HG03108 (cell line): ENCODE data around the gene SYCN.

ENCODE experiments used
- ATAC-seq: cut with Tn5 transposase; IDR thresholded peaks from one replicate; pipeline ENCODE4 v1.9.1; 2021; ENCODE audit warnings: moderate library complexity; ENCODE audit not compliant: unreplicated experiment

The SYCN gene

GRCh38 chr19:39172700-39173501 lies 31.2 kb downstream of the SYCN start:
- no peak for ATAC-seq

GRCh38 chr19:39171479-39172465 lies 32.3 kb downstream of the SYCN start:
- no peak for ATAC-seq

- ATAC-seq = no peak
Measured at GRCh38 chr19:39170386-39171231, 33.5 kb downstream of the SYCN start.

DNA sequence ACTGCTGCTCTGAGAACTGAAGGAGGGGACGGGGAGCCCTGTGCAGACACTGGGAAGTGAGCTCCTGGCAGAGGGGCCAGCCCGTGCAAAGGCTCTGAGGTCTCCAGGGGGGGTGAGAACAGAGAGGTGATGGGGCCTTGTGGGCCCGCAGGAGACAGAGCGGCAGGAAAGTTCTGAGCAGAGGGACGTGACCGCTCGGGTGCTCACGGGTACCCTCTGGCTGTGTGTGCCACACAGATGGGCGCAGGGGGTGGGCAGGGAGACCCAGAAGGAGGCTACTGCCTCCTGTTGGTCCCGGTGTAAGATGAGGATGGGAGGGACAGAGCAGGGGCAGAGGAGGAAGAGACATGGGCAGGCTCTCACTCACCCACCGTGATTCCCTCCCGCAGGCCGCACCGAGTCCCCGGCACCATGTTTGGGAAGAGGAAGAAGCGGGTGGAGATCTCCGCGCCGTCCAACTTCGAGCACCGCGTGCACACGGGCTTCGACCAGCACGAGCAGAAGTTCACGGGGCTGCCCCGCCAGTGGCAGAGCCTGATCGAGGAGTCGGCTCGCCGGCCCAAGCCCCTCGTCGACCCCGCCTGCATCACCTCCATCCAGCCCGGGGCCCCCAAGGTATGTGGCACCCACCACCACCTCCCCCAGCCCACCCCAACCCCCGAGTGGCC lies 34.8 kb downstream of the SYCN start:
- ATAC-seq = no peak

DNA sequence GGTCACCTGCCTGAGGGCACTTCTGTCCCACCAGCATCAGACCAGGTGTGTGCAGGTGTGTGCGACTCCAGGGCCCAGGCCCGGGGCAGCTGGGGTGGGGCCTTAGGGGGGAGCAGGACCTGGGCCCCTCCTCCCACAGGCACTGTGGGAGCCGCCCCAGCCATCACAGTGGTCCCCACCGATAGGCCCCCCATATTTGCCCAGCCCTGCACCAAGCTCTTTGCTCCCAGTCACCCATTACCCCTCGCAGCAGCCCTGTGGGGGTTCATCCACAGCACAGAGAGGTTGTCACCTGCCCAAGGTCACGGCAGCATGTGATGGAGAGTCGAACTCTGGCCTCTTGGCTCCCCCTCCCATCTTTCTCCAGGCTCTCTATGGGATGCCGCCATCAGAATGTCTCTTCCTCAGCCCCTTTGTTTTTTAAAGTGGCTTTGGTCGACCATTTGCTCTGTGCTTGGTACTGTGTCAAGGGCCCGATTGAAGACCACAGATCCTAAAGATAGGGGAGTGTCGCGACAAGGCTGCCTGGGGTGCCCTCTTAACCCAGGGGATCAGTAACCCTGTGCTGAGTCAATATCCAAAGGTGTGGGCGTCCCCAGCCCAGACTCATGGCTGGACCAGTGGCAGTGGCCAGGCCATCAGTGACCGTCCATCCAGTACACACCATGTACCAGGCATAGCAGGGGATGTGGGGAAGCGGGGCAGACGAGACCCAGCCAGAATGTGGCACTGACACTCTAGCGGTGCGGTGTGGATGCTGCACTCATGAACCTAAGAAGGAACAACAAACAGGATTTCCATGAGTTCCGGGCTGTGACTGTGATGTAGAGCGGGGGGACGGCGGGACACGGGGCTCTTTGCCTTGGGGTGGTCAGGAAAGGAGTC lies 35.6 kb downstream of the SYCN start:
- ATAC-seq = no peak

GRCh38 chr19:39167461-39168257 lies 36.4 kb downstream of the SYCN start:
- ATAC-seq = no peak

- ATAC-seq = no peak
Measured at GRCh38 chr19:39166571-39167391, 37.3 kb downstream of the SYCN start.

- ATAC-seq = no peak
Measured at GRCh38 chr19:39165857-39166256, 38.2 kb downstream of the SYCN start.

DNA sequence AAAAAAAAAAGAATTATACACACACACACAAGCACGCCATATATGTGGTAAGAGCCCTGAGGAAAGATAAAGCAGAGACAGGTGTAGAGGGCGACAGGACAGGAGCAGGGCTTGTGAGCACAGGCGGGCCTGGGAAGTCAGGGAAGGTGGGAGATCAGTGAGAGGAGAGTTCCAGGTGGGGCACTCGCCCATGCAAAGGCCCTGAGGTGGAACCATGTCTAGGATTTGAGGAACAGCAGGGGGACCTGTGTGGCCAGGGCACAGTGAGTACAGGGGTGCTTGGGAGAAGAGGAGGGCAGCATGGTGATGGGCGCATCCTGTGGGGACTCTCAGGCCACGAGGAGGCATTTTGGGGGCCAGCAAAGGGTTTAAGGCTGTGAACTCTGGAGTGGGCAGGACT lies 39.8 kb downstream of the SYCN start:
- ATAC-seq = no peak

DNA sequence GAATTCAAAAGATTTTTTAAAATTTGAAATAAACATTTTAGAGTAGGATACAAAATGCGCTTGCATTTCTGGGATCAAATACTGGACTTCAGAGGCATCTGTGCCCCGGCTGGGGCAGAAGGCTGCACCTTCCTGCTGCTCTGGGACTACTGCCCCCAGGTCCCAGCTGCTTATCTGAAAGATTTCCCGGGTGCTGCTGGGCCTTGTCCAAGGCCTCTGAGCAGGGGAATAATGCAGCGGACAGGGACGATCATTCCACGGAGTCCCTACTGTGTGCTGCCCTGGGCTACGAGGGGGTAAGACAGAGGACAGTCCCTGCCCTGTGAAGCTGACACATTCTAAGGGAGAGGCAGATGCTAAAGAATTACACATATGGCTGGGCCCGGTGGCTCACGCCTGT lies 40.4 kb downstream of the SYCN start:
- no peak for ATAC-seq

DNA sequence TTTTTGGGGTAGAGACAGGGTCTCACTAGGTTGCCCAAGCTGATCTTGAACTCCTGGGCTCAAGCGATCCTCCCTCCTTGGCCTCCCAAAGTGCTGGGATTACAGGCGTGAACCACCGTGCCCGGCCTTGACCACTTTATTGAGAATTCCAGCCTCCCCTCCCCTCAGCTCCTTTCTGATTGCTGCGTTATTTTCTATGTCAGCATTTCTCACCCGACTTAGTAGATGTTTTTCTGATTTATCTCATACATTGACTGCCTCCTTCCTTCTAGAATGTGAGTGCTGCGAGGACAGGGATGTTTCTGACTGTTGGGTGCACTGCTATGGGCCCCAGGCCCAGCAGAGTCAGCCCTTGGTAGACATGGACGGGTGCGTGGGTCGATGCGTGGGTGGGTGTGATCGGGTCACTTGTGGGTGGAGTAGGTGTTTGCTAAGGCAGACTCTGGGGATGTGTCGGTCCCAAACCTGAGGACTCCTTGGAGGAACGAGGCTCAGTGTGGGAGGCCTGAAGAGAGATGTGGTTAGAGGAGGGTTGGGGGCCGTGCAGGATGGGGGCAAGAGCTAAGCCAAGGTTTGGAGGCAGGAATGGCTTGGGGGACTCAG lies 41.5 kb downstream of the SYCN start:
- ATAC-seq = no peak

DNA sequence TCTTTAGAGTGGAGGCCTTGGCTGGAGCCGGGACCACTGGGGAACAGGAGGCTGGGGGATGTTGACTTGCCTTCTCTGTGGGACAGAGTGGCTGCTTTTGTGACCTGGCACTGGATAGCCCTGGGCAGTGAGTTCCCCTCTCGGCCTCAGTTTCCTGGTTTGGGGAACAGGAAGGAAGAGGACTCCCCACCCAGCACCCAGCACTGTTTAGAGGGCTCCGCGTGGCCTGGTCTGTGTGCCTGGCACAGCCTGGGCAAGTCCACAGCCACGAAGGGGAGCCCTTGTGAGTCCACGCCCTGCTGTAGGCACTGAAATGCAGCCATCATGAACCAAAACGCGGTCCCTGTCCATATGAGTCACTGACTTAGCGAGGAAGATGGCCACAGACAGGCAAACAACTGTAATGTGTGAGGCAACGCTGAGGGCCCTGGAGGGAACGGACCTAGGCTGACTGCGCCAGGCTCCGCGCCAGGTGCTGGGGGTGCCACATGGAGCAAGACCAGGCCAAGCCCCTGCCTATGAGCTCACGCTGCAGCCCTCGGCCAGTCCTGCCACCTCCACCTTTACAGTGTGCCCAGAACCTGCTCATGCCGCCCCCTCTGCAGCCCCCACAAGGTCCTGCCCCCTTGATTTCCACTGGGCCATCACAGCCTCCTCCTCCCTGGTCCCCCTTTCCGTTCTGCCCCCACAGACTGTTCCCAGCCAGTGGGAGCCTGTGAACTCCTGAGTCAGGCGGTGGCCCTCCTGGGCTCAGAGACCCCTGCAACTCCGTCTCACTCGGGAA lies 43.0 kb downstream of the SYCN start:
- no peak for ATAC-seq

GRCh38 chr19:39160523-39160861 lies 43.6 kb downstream of the SYCN start:
- no peak for ATAC-seq

- no peak for ATAC-seq
Measured at GRCh38 chr19:39158646-39159260, 45.3 kb downstream of the SYCN start.

DNA sequence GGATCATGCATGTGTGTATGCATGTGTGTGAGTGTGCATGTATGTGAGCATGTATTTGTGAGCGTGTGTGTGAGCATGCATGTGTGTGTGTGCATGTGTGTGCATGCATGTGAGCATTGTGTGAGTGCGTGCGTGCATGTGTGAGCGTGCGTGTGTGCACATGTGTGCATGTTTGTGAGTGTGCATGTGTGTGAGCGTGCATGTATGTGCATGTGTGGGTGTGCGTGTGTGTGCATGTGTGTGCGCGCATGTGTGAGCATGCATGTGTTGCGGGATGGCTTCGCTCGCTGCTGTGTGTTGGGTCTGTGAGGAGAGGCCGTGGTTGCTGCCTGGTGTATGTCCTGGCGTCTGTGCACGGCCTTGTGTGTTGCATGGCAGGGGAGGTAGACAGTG lies 46.1 kb downstream of the SYCN start:
- no peak for ATAC-seq

- no peak for ATAC-seq
Measured at GRCh38 chr19:39157275-39157996, 46.6 kb downstream of the SYCN start.
